Lung microvascular endothelial cell (primary cell): ENCODE measurements around the gene FRAT1. TPM values are rescaled to one million over a fixed set of nuclear protein-coding genes. Genes with fewer than 3 reads are reported as not detected.
"Not testable (repeated sequence)": the region's sequence is repeated elsewhere in the genome, so short reads cannot be mapped to it uniquely, and the experiment has no call there.

ENCODE experiments used
- DNase-seq, 2 donors: peaks; one replicate each; pipeline versions ENCODE4 v3.0.0 to v3.0.0-alpha.2; 2010; ENCODE audit warnings: low read depth in 2 of 2
- total RNA-seq: library from RNA; depleted of rRNA; stranded (reverse); fragments of >200 nt; gene quantifications from 2 replicates; pipeline ENCODE4 v1.2.1, GENCODE V29; 2014

FRAT1 gene, protein sequence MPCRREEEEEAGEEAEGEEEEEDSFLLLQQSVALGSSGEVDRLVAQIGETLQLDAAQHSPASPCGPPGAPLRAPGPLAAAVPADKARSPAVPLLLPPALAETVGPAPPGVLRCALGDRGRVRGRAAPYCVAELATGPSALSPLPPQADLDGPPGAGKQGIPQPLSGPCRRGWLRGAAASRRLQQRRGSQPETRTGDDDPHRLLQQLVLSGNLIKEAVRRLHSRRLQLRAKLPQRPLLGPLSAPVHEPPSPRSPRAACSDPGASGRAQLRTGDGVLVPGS
- 3.7 and 5.8 TPM in 2 replicates for total RNA-seq

GRCh38 chr10:97318772-97319651, at the start of gene FRAT1:
Gene FRAT1, plus strand, starts transcription at chr10:97319271. Its CDS starts 183 bp downstream, at chr10:97319454.
- peak; percentile 91 to 93 for DNase-seq

DNA sequence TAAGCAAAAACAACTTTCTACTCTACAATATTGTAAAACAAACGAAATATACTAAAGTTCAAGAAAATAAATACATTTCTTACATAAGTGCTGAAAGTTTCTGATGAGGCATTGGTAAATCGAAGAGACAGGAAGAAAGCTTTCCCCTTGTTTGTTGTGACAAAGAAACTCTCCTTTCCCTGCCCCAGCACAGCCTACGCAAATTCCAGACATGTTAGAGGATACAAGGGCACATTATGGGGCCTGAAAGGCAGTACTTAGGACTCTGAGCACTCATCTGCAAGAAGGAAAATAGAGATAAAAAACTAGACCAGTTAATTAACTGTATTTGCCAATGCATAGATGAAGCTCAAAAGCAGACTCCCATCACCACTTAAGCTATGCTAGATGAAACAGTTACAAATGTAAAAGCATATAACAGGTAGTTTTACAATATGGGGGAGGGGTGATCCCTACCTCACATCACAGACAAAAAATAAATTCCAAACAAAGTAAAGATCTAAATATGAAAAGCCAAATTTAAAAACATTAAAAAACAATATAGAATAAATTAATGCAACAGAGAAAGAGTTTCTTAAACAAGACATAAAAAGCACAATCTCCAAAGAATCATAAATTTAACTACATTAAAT, 48.4 kb upstream of the FRAT1 start:
- DNase-seq: peak in 1 of 2 donors; percentile 12

GRCh38 chr10:97273700-97274099, 45.4 kb upstream of the FRAT1 start:
- no peak for DNase-seq

- no peak for DNase-seq
Measured at GRCh38 chr10:97274828-97275227, 44.2 kb upstream of the FRAT1 start.

DNA sequence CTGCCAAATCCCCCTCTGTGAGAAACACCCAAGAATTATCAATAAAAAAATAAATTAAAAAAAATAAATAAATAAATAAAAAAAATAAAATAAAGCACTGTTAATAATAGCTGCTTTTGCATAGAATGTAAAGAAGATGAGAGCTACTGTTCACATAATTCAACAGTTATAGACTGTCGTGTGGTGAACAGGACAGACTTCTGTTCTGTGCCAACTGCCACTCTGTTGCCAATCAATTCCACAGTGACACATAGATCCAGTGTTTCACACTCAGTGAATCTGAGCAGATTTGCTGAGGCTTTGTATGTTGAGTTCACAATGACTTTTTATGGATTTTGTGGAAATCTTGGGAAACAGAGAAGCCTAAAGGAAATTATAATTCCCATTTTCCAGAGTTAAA, 41.5 kb upstream of the FRAT1 start:
- no peak for DNase-seq

DNA sequence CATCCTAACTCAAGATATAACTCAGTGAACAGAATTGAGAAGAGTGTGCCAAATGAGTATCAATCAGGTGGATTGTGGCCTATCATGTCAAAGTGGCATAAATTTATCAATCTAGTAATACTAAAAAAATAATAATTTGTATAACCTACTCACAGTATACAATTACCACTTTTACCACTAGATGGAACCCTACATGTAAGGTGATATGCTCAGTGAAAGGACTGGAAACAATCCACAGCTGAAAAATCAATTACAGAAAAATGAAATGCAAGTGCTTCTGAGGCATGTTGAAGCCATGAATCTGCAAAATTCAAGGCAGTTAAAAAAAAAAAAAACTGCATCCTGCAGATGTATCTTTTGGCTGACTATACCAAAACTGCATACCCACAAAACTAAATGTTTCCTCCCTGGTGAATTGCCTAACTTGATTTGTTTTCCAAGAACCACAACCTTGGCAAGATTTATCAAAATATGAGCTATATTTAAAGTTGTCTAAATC, 40.5 kb upstream of the FRAT1 start:
- peak; percentile 80 to 88 for DNase-seq

GRCh38 chr10:97279121-97279815, 39.8 kb upstream of the FRAT1 start:
- DNase-seq: peak; percentile 9 to 26

DNA sequence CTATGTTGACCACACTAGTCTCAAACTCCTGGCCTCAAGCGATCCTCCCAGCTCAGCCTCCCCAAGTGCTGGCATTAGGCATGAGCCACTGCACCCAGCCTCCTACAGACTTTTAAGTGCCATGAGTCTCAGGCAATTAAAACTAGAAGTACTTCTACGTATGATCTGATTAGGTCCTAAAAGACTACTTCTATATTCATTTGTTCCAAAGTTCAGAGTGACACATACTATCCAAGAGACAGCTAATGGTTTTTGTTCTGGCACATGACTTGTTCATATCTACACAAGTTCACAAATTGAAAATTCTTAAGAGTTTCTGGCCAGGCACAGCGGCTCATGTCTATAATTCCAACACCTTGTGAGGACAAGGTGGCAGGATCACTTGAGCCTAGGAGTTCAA, 38.3 kb upstream of the FRAT1 start:
- no peak for DNase-seq

DNA sequence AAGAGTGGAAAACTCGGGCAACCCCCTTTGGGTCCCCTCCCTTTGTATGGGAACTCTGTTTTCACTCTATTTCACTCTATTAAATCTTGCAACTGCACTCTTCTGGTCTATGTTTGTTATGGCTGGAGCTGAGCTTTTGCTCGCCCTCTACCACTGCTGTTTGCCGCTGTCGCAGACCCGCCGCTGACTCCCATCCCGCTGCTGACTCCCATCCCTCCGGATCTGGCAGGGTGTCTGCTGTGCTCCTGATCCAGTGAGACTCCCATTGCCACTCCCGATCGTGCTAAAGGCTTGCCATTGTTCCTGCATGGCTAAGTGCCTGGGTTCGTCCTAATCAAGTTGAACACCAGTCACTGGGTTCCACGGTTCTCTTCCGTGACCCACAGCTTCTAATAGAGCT, 29.0 kb upstream of the FRAT1 start:
- not testable (repeated sequence) for DNase-seq

GRCh38 chr10:97290576-97291356, 28.3 kb upstream of the FRAT1 start:
- not testable (repeated sequence) for DNase-seq

- no peak for DNase-seq
Measured at GRCh38 chr10:97291357-97292096, 27.5 kb upstream of the FRAT1 start.

DNA sequence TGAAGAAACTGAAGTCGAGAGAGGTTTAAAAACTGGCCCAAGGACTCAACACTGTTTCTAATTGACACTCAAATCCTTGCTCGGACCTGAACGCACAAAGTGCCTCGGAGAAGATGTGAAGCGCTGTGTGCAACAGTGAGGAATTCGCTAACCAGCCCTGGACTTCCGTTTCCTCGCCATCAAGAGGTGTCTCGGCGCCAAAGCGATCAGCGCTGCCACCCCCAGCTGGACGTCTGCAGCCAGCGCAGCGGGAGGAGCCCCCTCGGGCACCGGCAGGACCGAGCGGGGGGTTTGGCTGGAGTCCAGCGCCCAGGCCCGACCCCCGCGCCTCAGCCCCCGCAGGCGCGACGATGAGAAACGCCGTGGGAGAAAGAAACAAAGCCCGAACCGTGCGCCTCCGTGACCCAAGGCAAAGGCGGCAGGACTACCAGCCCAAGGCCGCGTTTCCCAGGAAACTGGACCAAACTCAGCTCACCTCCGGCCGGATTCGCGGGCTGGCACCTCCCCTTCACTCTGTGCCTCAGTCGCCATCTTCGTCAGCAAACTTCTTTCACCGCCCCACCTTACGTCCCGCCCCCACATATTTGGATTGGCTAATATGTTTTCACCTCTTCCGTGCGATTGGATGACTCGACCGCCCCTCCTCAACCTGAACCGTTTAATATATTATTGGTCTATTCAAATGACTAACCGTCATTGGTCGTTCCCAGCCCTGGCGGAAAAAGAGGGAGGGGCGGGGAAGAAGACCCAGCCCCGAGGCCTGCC, 26.8 kb upstream of the FRAT1 start, which contains the start of gene ARHGAP19:
ARHGAP19 (minus strand) TSS at position 541 of the 765 bp plus-strand sequence; CDS start at position 531, 10 bp downstream.
- peak; percentile 98 for DNase-seq

- DNase-seq: no peak
Measured at GRCh38 chr10:97292862-97293198, 26.2 kb upstream of the FRAT1 start.

GRCh38 chr10:97297556-97298222, 21.4 kb upstream of the FRAT1 start:
- no peak for DNase-seq

- DNase-seq: no peak
Measured at GRCh38 chr10:97298223-97298571, 20.9 kb upstream of the FRAT1 start.

DNA sequence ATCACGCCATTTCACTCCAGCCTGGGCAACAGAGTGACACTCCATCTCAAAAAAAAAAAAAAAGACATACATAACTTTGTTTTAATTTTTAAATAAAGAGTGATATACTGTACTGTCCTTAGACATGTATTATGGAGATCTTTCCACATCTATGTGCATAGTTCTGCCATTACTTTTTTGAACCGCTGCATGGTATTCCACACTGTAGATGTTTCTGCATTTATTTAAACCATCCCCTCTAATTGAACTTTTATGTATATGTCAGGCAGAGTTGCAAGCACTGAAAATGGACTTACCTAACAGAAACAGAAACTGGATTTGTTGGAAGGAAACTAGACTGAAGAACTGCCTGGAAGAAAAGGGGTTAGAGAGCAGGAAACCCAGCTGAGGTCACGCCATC, 18.1 kb upstream of the FRAT1 start:
- DNase-seq: no peak

DNA sequence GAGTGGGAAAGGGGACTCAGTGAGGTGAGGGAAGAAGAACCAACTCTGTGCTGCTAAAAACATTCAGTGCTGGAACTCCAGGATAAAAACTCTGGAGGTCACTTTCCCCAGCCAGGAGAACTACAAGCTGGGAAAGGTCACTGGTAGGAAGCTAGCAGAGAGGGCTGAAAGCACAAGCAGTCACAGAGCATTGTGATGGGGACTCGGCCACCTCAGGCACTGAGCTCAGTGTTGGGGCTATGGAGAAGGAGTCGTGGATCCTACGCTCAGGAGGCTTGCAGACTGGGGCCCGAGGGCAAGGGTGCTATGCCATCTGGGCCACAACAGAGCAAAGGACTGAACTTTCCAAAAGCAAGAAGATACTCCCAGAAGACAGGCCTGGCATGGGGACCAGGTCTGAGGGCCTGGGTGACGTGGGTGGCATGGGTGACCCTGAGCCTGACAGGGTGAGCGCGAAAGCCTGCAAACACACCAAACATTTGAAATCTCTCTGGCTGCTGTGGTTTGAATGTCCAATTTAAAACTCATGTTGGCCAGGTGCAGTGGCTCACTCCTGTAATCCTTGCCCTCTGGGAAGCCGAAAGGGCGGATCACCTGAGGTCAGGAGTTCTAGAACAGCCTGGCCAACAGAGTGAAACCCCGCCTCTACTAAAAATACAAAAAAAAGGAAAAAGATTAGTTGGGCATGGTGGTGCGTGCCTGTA, 16.8 kb upstream of the FRAT1 start:
- DNase-seq: no peak

DNA sequence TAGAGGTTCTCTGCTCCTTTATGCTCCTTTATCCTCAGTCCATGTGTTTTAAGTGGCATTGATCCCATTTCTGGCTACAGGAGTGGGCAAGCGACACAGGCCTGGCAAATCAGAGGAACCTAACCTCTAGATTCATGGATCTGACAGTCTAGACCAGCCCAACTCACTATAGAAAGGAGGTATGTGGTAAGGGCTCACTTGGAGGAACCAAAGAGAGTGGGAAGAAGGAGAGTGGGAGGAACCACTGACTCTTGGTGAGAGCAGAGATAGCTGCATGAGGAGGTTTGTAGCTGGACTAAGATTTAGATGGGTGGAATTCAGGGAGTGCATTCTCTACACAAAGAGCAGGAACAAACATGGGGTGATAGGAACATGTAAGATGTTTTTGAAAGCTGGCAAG, 11.6 kb upstream of the FRAT1 start:
- no peak for DNase-seq
